Measurements from ENCODE around the gene IGLL5.

GRCh38 chr22:22927196-22927887 lies 39.7 kb downstream of the IGLL5 start:
- TF ChIP-seq MAX (IDR thresholded peaks at IDR 0.05) (no peak), EZH2 (conservative IDR thresholded peaks at IDR 0.05; ENCODE audit: low read depth, low read length) (no peak), FOXK2 (IDR thresholded peaks at IDR 0.05) (no peak), ARHGAP35 (CRISPR knock-in tag; IDR thresholded peaks at IDR 0.05; ENCODE audit: borderline replicate concordance) (no peak)
- TF ChIP-seq, protein P1, sequence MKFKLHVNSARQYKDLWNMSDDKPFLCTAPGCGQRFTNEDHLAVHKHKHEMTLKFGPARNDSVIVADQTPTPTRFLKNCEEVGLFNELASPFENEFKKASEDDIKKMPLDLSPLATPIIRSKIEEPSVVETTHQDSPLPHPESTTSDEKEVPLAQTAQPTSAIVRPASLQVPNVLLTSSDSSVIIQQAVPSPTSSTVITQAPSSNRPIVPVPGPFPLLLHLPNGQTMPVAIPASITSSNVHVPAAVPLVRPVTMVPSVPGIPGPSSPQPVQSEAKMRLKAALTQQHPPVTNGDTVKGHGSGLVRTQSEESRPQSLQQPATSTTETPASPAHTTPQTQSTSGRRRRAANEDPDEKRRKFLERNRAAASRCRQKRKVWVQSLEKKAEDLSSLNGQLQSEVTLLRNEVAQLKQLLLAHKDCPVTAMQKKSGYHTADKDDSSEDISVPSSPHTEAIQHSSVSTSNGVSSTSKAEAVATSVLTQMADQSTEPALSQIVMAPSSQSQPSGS (CRISPR knock-in tag; IDR thresholded peaks at IDR 0.05): no peak
